Caco-2 (cell line): Measurements from ENCODE around the gene CGB7. TPM values are rescaled to one million over a fixed set of nuclear protein-coding genes. Genes with fewer than 3 reads are reported as not detected.

Source experiments
- BruUV-seq: library from RNA; stranded (reverse); fragments of 400-500 nt; replicated peaks from 2 replicates; lab custom pipeline; 2021; lab: Mats Ljungman, UMichigan
- CTCF ChIA-PET: fragments of 300-600 bp; sonication (Branson Sonifier 250); formaldehyde crosslinking; loops from one replicate; lab custom pipeline; 2022; ENCODE audit warnings: antibody characterized with exemption; lab: Charles Lee
- POLR2A ChIA-PET: fragments of 300-600 bp; sonication (Branson Sonifier 250); formaldehyde crosslinking; loops from one replicate; lab custom pipeline; 2022; ENCODE audit warnings: antibody characterized with exemption; lab: Charles Lee
- DNase-seq, 2 experiments: peaks; one replicate each; pipeline versions ENCODE4 v3.0.0 to v3.0.0-alpha.2; 2020 to 2022
- H3K27me3 ChIP-seq: replicated peaks from 2 replicates; pipeline ENCODE4 v1.6.0; 2011; ENCODE audit warnings: low read length; ENCODE audit not compliant: control insufficient read depth, insufficient read depth
- H3K36me3 ChIP-seq: 2 replicates; pipeline ENCODE4 v1.5.1; 2011; ENCODE audit warnings: low read length; ENCODE audit not compliant: control insufficient read depth, insufficient read depth
- H3K4me1 ChIP-seq: fragments of 250-450 bp; sonication (Bioruptor Pico); 2 replicates; pipeline ENCODE4 v1.5.1; 2020; ENCODE audit warnings: mild to moderate bottlenecking
- H3K4me3 ChIP-seq: 2 replicates; pipeline ENCODE4 v1.5.1; 2011; ENCODE audit warnings: low read depth, mild to moderate bottlenecking, control low read depth, low read length
- H3K9me3 ChIP-seq: fragments of 250-450 bp; sonication (Bioruptor Pico); 2 replicates; pipeline ENCODE4 v1.5.1; 2020; ENCODE audit warnings: mild to moderate bottlenecking, moderate library complexity
- H3K27ac Mint-ChIP-seq: one replicate; pipeline ENCODE4 v1.8.0; 2022; ENCODE audit warnings: mixed read lengths; ENCODE audit not compliant: unreplicated experiment
- H3K27me3 Mint-ChIP-seq: one replicate; pipeline ENCODE4 v1.8.0; 2022; ENCODE audit warnings: mixed read lengths; ENCODE audit not compliant: insufficient read depth, unreplicated experiment
- H3K36me3 Mint-ChIP-seq: one replicate; pipeline ENCODE4 v1.8.0; 2022; ENCODE audit warnings: mild to moderate bottlenecking, mixed read lengths; ENCODE audit not compliant: insufficient read depth, unreplicated experiment
- H3K4me1 Mint-ChIP-seq: one replicate; pipeline ENCODE4 v1.8.0; 2022; ENCODE audit warnings: low read depth, mixed read lengths; ENCODE audit not compliant: unreplicated experiment
- H3K4me3 Mint-ChIP-seq: one replicate; pipeline ENCODE4 v1.8.0; 2022; ENCODE audit warnings: mild to moderate bottlenecking, moderate library complexity, mixed read lengths; ENCODE audit not compliant: unreplicated experiment
- H3K9me3 Mint-ChIP-seq: one replicate; pipeline ENCODE4 v1.8.0; 2022; ENCODE audit warnings: mixed read lengths; ENCODE audit not compliant: unreplicated experiment
- CTCF ChIP-seq, 2 experiments: fragments of 200-600 bp in 1 of 2; IDR thresholded peaks; 1 replicate in 1 of 2; 2 replicates in 1 of 2; pipeline versions ENCODE4 v1.5.1 to v1.8.0; 2011 to 2022; ENCODE audit warnings: antibody characterized with exemption in 1 of 2, control low read depth in 1 of 2, inconsistent platforms in 1 of 2, low read depth in 1 of 2, low read length in 1 of 2, mild to moderate bottlenecking in 1 of 2, moderate library complexity in 1 of 2; ENCODE audit not compliant: insufficient read depth in 1 of 2, severe bottlenecking in 1 of 2, unreplicated experiment in 1 of 2
- intact Hi-C: fragments of 100-400 bp; cut with micrococcal nuclease; formaldehyde crosslinking; loops from one replicate; pipeline ENCODE4 v1.10.0; 2022; ENCODE audit not compliant: unreplicated experiment
- total RNA-seq: library from RNA; stranded (reverse); gene quantifications from 2 replicates; pipeline ENCODE4 v1.2.3, GENCODE V29; 2022

CGB7 gene
- total RNA-seq, 1 experiment from 2014 or later: 3.0 TPM

GRCh38 chr19:49064029-49064629 lies 6.6 kb upstream of the CGB7 start:
- intact Hi-C loops: loop anchor here (2.0 kb wide), 1 partner anchor 21 kb away; the partner anchor contains the start of gene SNRNP70
- DNase-seq: peak; percentile 55 to 80
- H3K4me1 ChIP-seq: peaks cover 34% of the 10 kb centered on the region
- Mint-ChIP-seq H3K4me1 (peaks cover 26% of the 10 kb centered on the region), H3K9me3 (peaks cover 10% of the 10 kb centered on the region), H3K27me3 (no peaks in the 10 kb centered on the region), H3K27ac (peak overlapping the region; percentile 73), H3K4me3 (peak overlapping the region; percentile 71), H3K36me3 (peaks cover 6% of the 10 kb centered on the region)
- ChIA-PET CTCF (interaction anchor here (0.6 to 1.8 kb wide), 8 partner anchors 8 to 1293 kb away, joined by 4 to 16 read pairs (median 5); a partner anchor contains a TSS), POLR2A (interaction anchor here (0.6 to 1.2 kb wide), 5 partner anchors 8 to 161 kb away, joined by 3 to 8 read pairs (median 3); partner anchors contain the start of genes GYS1 and RUVBL2)
- no peaks in the 10 kb centered on the region for H3K27me3 ChIP-seq
- TF ChIP-seq CTCF (IDR thresholded peaks at IDR 0.05; ENCODE audit: insufficient read depth in 1 of 2, low read depth in 1 of 2, low read length in 1 of 2, severe bottlenecking in 1 of 2, unreplicated experiment in 1 of 2): no peak
- peak overlapping the region; percentile 38 for H3K4me3 ChIP-seq
- no TSS peak for BruUV-seq
- H3K9me3 ChIP-seq: no peaks in the 10 kb centered on the region
- H3K36me3 ChIP-seq: no peaks in the 10 kb centered on the region

GRCh38 chr19:49061445-49061844 lies 3.9 kb upstream of the CGB7 start:
- Histone ChIP-seq H3K36me3 (no peaks in the 10 kb centered on the region), H3K9me3 (no peaks in the 10 kb centered on the region), H3K27me3 (no peaks in the 10 kb centered on the region), H3K4me3 (no peak overlapping the region), H3K4me1 (peaks cover 25% of the 10 kb centered on the region)
- H3K27me3 Mint-ChIP-seq: peaks cover 6% of the 10 kb centered on the region
- BruUV-seq: no TSS peak
- TF ChIP-seq CTCF (IDR thresholded peaks at IDR 0.05; ENCODE audit: insufficient read depth in 1 of 2, low read depth in 1 of 2, low read length in 1 of 2, severe bottlenecking in 1 of 2, unreplicated experiment in 1 of 2): no peak
- intact Hi-C loops: no loop called here
- peaks cover 18% of the 10 kb centered on the region for H3K4me1 Mint-ChIP-seq
- H3K9me3 Mint-ChIP-seq: no peaks in the 10 kb centered on the region
- POLR2A ChIA-PET: no interaction called here
- no peak overlapping the region for H3K4me3 Mint-ChIP-seq
- no peak overlapping the region for H3K27ac Mint-ChIP-seq
- no peak for DNase-seq
- H3K36me3 Mint-ChIP-seq: peaks cover 6% of the 10 kb centered on the region
- CTCF ChIA-PET: no interaction called here

- peaks cover 6% of the 10 kb centered on the region for H3K27me3 Mint-ChIP-seq
- no peaks in the 10 kb centered on the region for H3K9me3 Mint-ChIP-seq
- TF ChIP-seq CTCF (IDR thresholded peaks at IDR 0.05; ENCODE audit: insufficient read depth in 1 of 2, low read depth in 1 of 2, low read length in 1 of 2, severe bottlenecking in 1 of 2, unreplicated experiment in 1 of 2): no peak
- TSS peak; percentile 32 for BruUV-seq
- Histone ChIP-seq H3K4me3 (no peak overlapping the region), H3K9me3 (no peaks in the 10 kb centered on the region), H3K36me3 (no peaks in the 10 kb centered on the region), H3K4me1 (peaks cover 21% of the 10 kb centered on the region), H3K27me3 (no peaks in the 10 kb centered on the region)
- H3K36me3 Mint-ChIP-seq: peaks cover 6% of the 10 kb centered on the region
- no peak overlapping the region for H3K4me3 Mint-ChIP-seq
- ChIA-PET POLR2A (no interaction called here), CTCF (no interaction called here)
- DNase-seq: no peak
- H3K4me1 Mint-ChIP-seq: peaks cover 15% of the 10 kb centered on the region
- intact Hi-C loops: no loop called here
- H3K27ac Mint-ChIP-seq: no peak overlapping the region
Measured at GRCh38 chr19:49061000-49061399, 3.5 kb upstream of the CGB7 start.
